Activated CD8-positive, alpha-beta memory T cell treated with anti-CD3 and anti-CD28 coated beads, Interleukin-2, amount 50 U/mL, for 24 hours (primary cell): ENCODE data around the gene PIEZO2.

Source experiments
- DNase-seq: peaks from one replicate; pipeline ENCODE4 v3.0.0-alpha.2; 2020; ENCODE audit errors: extremely low read depth

The PIEZO2 gene

GRCh38 chr18:10745971-10746370, 403.4 kb downstream of the PIEZO2 start:
- no peak for DNase-seq

DNA sequence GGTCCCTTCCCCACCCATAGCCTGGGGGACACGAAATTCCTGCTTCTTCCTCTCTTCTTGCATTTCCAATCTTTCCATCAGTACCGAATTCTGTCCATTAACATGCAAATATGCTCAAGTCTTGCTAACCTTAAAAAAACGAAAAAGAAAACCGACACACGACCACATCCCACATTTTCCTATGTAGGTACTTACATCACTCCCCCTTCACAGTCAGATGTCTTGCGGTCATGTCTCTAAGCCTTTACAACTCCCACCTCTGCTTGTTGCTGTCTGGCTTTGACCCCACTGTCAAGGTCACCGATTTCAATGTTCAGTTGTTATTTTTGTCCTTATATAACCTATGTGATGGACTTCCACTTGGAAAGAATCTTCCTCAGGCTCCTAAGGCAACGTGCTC, 404.1 kb downstream of the PIEZO2 start:
- no peak for DNase-seq

GRCh38 chr18:10743766-10744165, 405.6 kb downstream of the PIEZO2 start:
- no peak for DNase-seq

DNA sequence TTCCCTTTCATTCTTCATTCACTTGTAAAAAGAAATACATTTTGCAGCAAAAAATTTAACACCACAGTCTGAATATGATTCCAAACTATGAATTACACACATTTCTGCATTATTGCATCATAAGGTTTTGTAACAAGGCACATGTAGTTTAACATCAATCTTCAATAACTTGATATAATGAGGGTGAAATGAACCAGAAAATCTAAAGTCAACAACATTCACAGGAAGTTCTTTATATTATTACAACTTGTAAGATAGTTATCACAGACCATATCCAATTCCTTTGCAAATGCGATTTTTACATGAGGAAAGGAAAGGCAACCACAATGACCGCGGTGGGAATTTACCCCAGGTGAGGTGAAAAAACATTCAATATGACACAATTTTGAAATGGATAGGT, 410.2 kb downstream of the PIEZO2 start:
- DNase-seq = no peak

GRCh38 chr18:10736984-10737383, 412.4 kb downstream of the PIEZO2 start:
- DNase-seq = no peak

GRCh38 chr18:10732990-10733389, 416.4 kb downstream of the PIEZO2 start:
- no peak for DNase-seq

GRCh38 chr18:10727477-10727876, 421.9 kb downstream of the PIEZO2 start:
- no peak for DNase-seq

GRCh38 chr18:10726198-10727068, 422.9 kb downstream of the PIEZO2 start:
- DNase-seq = no peak

DNA sequence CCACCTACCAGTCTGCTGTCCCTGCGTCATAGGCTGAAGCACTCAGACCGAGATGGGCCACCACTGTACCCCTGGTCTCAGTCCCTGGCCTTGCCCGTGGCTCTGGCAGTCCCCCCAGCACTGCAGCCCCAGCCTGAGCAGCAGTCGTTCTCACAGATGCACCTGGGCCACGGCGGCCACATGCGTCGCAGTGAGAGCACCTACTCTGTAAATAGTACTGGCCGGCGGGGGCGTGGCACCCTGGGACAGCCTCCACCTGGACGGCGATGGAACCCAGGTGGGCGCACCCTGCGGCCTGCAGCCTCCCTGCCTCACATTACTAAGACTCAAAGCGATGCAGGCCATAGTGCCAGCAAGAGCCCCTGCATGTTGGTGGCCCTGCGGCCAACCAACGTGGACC, 424.7 kb downstream of the PIEZO2 start:
- DNase-seq = no peak

GRCh38 chr18:10723496-10723895, 425.9 kb downstream of the PIEZO2 start:
- no peak for DNase-seq

GRCh38 chr18:10718809-10719208, 430.6 kb downstream of the PIEZO2 start:
- DNase-seq = no peak

- DNase-seq = no peak
Observed at GRCh38 chr18:10715791-10716190, 433.6 kb downstream of the PIEZO2 start.

- no peak for DNase-seq
Observed at GRCh38 chr18:10713409-10713808, 436.0 kb downstream of the PIEZO2 start.

DNA sequence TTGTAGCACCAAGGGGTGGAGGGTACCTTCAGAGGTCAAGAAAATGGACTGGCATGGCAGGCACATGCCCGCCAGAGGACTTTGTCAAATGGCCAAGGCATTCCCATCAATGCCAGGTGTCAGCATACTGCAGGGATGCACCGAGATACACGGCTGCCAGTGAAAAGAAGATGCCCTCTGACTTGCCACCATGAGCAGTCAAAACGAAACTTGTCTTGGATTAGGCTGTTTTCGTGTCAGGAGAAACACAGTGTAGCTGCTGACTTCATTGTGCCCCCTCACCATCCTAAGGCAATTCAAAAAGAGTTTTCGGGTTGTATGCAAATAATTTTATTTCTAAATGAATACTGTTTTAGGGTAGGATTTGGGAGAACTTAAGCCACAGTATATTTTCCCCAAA, 442.1 kb downstream of the PIEZO2 start:
- DNase-seq = no peak

GRCh38 chr18:10705786-10706185, 443.6 kb downstream of the PIEZO2 start:
- DNase-seq = no peak

- no peak for DNase-seq
Observed at GRCh38 chr18:10705291-10705690, 444.1 kb downstream of the PIEZO2 start.

- no peak for DNase-seq
Observed at GRCh38 chr18:10702206-10702605, 447.2 kb downstream of the PIEZO2 start.

- DNase-seq = no peak
Observed at GRCh38 chr18:10690366-10690765, 459.0 kb downstream of the PIEZO2 start.

- no peak for DNase-seq
Observed at GRCh38 chr18:10690035-10690329, 459.4 kb downstream of the PIEZO2 start.

- DNase-seq = no peak
Observed at GRCh38 chr18:10689236-10690034, 459.9 kb downstream of the PIEZO2 start.

DNA sequence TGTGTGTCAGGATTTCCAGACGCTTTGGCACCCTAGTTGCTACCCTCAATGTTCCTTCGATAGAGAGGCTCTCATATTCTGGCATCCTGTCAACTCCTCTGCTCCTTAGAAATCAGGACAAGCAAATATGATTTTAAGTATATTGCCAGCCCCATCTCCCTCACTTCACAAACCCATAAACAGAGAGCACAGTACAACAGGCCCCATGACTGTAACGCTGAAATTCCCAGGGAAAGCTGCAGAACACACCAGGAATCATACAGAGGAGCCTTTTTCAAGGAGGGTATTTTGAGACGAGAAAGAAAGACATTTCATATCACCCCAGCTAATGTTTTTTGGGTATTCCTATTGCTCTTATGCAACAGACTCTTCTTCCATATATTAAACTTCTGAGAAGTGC, 460.6 kb downstream of the PIEZO2 start:
- DNase-seq = no peak

- DNase-seq = no peak
Observed at GRCh38 chr18:10687161-10687925, 462.0 kb downstream of the PIEZO2 start.
